ENCODE results near the gene PTPRR. TPM values are rescaled to one million over a fixed set of nuclear protein-coding genes. Genes with fewer than 3 reads are reported as not detected.

PTPRR gene
- total and polyA plus RNA-seq, 2 of the 13 experiments (the other 11 are each of a cell fraction or from before 2014, with no cell fraction given) = not detected

- intact Hi-C loops (cut with micrococcal nuclease; ENCODE audit: unreplicated experiment) = no loop called here
- ChIA-PET CTCF (ENCODE audit: low intra/inter-chr PET ratio, low total read pairs) (no interaction called here), POLR2A (no interaction called here)
- ATAC-seq (no peak), DNase-seq (ENCODE audit: low spot score) (no peak), FAIRE-seq (no peak)
- no peaks in the 10 kb centered on the region for H4K20me1 ChIP-seq (ENCODE audit: insufficient read depth, low read length)
- H3K4me1 ChIP-seq (ENCODE audit: insufficient read depth, low read length) = no peaks in the 10 kb centered on the region
- no peaks in the 10 kb centered on the region for H3K79me2 ChIP-seq (ENCODE audit: insufficient read depth, low read length)
- no peak overlapping the region for H3K27ac ChIP-seq (ENCODE audit: extremely low read length, insufficient read depth, low read length)
- 48% methylated on average over 10 of the region's 10 CpGs for WGBS (ENCODE audit: low lambda C conversion rate)
- H3K36me3 ChIP-seq (replicated peaks in 1 of 2; ENCODE audit: control insufficient read depth in 1 of 2, insufficient read depth in 2 of 2, low read length in 2 of 2) = no peaks in the 10 kb centered on the region
- no peak overlapping the region for H3K4me2 ChIP-seq (ENCODE audit: low read depth, low read length)
- H3K9ac ChIP-seq (ENCODE audit: insufficient read depth, low read depth, low read length) = no peak overlapping the region
- H3K27me3 ChIP-seq (ENCODE audit: control insufficient read depth in 1 of 2, insufficient read depth in 2 of 2, low read length in 2 of 2) = peaks cover 0 to 7% of the 10 kb centered on the region in 2 experiments; a peak in 1 of 5 replicates
- no TSS peak for BruUV-seq (replicated peaks)
- H3K4me3 ChIP-seq (replicated peaks in 1 of 3; ENCODE audit: insufficient read depth in 1 of 3, low read depth in 2 of 3, low read length in 3 of 3) = no peak overlapping the region
- no peak overlapping the region for H2AFZ ChIP-seq (ENCODE audit: low read length)
- in situ Hi-C loops (cut with HindIII; ENCODE audit: extremely low pct_ligation_motif_present, low pct_unique_long_range_greater_than_20kb) = no loop called here
- no peaks in the 10 kb centered on the region for H3K9me3 ChIP-seq (ENCODE audit: low read length)
- TF ChIP-seq REST (IDR thresholded peaks at IDR 0.05; ENCODE audit: borderline replicate concordance in 1 of 2, low read depth in 1 of 2, low read length in 2 of 2) (peak in 1 of 2 experiments; percentile 89; a peak in 3 of 4 replicates), U2AF2 (IDR thresholded peaks at IDR 0.05; ENCODE audit: low read depth, low read length) (no peak), MAF1 (CRISPR knock-in tag; IDR thresholded peaks at IDR 0.05; ENCODE audit: borderline replicate concordance) (no peak)
Observed at GRCh38 chr12:70919597-70920035, 922 bp downstream of the PTPRR start.

GRCh38 chr12:70919176-70919575 lies 1.4 kb downstream of the PTPRR start:
- in situ Hi-C loops (cut with HindIII; ENCODE audit: extremely low pct_ligation_motif_present, low pct_unique_long_range_greater_than_20kb) (no loop called here), intact Hi-C loops (cut with micrococcal nuclease; ENCODE audit: unreplicated experiment) (no loop called here)
- ChIA-PET CTCF (ENCODE audit: low intra/inter-chr PET ratio, low total read pairs) (no interaction called here), POLR2A (no interaction called here)
- H3K27me3 ChIP-seq (ENCODE audit: control insufficient read depth in 1 of 2, insufficient read depth in 2 of 2, low read length in 2 of 2) = peaks cover 0 to 7% of the 10 kb centered on the region in 2 experiments; a peak in 1 of 5 replicates
- H2AFZ ChIP-seq (ENCODE audit: low read length) = no peak overlapping the region
- 45% methylated on average over 2 of the region's 2 CpGs for WGBS (ENCODE audit: low lambda C conversion rate)
- H3K79me2 ChIP-seq (ENCODE audit: insufficient read depth, low read length) = no peaks in the 10 kb centered on the region
- TF ChIP-seq SNRNP70 (IDR thresholded peaks at IDR 0.05; ENCODE audit: low read depth, low read length) (no peak), FOXJ3 (CRISPR knock-in tag; IDR thresholded peaks at IDR 0.05; ENCODE audit: borderline replicate concordance) (no peak), ZNF33B (CRISPR knock-in tag; IDR thresholded peaks at IDR 0.05) (no peak), ZNF280D (CRISPR knock-in tag; IDR thresholded peaks at IDR 0.05) (no peak)
- H3K4me2 ChIP-seq (ENCODE audit: low read depth, low read length) = no peak overlapping the region
- ATAC-seq (no peak), FAIRE-seq (no peak), DNase-seq (ENCODE audit: low spot score) (no peak)
- no peaks in the 10 kb centered on the region for H3K9me3 ChIP-seq (ENCODE audit: low read length)
- no peaks in the 10 kb centered on the region for H4K20me1 ChIP-seq (ENCODE audit: insufficient read depth, low read length)
- no peaks in the 10 kb centered on the region for H3K36me3 ChIP-seq (replicated peaks in 1 of 2; ENCODE audit: control insufficient read depth in 1 of 2, insufficient read depth in 2 of 2, low read length in 2 of 2)
- no peaks in the 10 kb centered on the region for H3K4me1 ChIP-seq (ENCODE audit: insufficient read depth, low read length)
- no peak overlapping the region for H3K4me3 ChIP-seq (replicated peaks in 1 of 3; ENCODE audit: insufficient read depth in 1 of 3, low read depth in 2 of 3, low read length in 3 of 3)
- no TSS peak for BruUV-seq (replicated peaks)
- no peak overlapping the region for H3K27ac ChIP-seq (ENCODE audit: extremely low read length, insufficient read depth, low read length)
- no peak overlapping the region for H3K9ac ChIP-seq (ENCODE audit: insufficient read depth, low read depth, low read length)

Data from HepG2 (cell line).